Gastrocnemius medialis (tissue), 4 donors: ENCODE measurements around the gene RAB7A. TPM values are rescaled to one million over a fixed set of nuclear protein-coding genes. Genes with fewer than 3 reads are reported as not detected.

ENCODE experiments used
- ATAC-seq, 2 donors: fragments of 150-250 bp; one replicate each; pipeline ENCODE4 v1.9.1; 2016
- DNase-seq, 2 donors: peaks; one replicate each; pipeline ENCODE4 v3.0.0-alpha.2; 2019
- H3K27ac ChIP-seq, 4 donors: fragments of 200-600 bp; sonication (generic); 1 replicate in 1 of 4; 2 replicates in 3 of 4; pipeline ENCODE4 v1.5.1; 2016 to 2018; ENCODE audit warnings: mild to moderate bottlenecking in 2 of 4, moderate library complexity in 1 of 4
- H3K27me3 ChIP-seq, 3 donors: fragments of 200-600 bp; sonication (generic) in 2 of 3; 1 replicate in 1 of 3; 2 replicates in 2 of 3; pipeline versions ENCODE4 v1.5.1 to v1.6.0; 2016 to 2019; ENCODE audit warnings: mild to moderate bottlenecking in 1 of 3, moderate library complexity in 1 of 3
- H3K36me3 ChIP-seq, 2 donors: fragments of 200-600 bp; sonication (generic) in 1 of 2; one replicate each; pipeline ENCODE4 v1.5.1; 2017 to 2018
- H3K4me1 ChIP-seq, 2 donors: fragments of 200-600 bp; sonication (generic) in 1 of 2; one replicate each; pipeline ENCODE4 v1.5.1; 2016 to 2017; ENCODE audit warnings: mild to moderate bottlenecking in 2 of 2
- H3K4me3 ChIP-seq, 4 donors: fragments of 200-600 bp; sonication (generic) in 3 of 4; 1 replicate in 1 of 4; 2 replicates in 3 of 4; pipeline ENCODE4 v1.5.1; 2016 to 2019; ENCODE audit warnings: mild to moderate bottlenecking in 2 of 4
- H3K9me3 ChIP-seq, 3 donors: fragments of 200-600 bp; sonication (generic) in 2 of 3; 1 replicate in 1 of 3; 2 replicates in 2 of 3; pipeline ENCODE4 v1.5.1; 2016 to 2019
- POLR2A ChIP-seq, 2 donors: fragments of 450-650 bp; IDR thresholded peaks; one replicate each; pipeline ENCODE4 v1.6.1; 2017; ENCODE audit warnings: antibody characterized with exemption in 2 of 2, mild to moderate bottlenecking in 2 of 2, moderate library complexity in 2 of 2
- in situ Hi-C, 4 donors: fragments of 200-750 bp; cut with MboI; loops; one replicate each; pipeline versions ENCODE4 v1.15.0 to v1.8.0; 2017; ENCODE audit warnings: low sequenced_read_pairs in 4 of 4
- intact Hi-C: fragments of 100-400 bp; cut with DNase I; formaldehyde crosslinking; loops from one replicate; pipeline ENCODE4 v1.15.1; 2023; ENCODE audit warnings: low total_unique reads
- total RNA-seq, 4 donors: library from RNA; depleted of rRNA; stranded (reverse); fragments of >200 nt; gene quantifications; one replicate each; pipeline versions ENCODE4 v1.1.0 to v1.2.3, GENCODE V29; 2016
- TF ChIP-seq, protein P1 (sequence below), 5 experiments: fragments of 450-650 bp in 3 of 5; fragments of 200-600 bp in 2 of 5; sonication (generic) in 2 of 5; IDR thresholded peaks in 4 of 5; conservative IDR thresholded peaks in 1 of 5; 1 replicate in 4 of 5; 2 replicates in 1 of 5; pipeline ENCODE4 v1.5.1; 2016 to 2019; ENCODE audit warnings: antibody characterized with exemption in 5 of 5, mild to moderate bottlenecking in 3 of 5, moderate library complexity in 3 of 5

The RAB7A gene
- total RNA-seq, 4 donors from 2014 or later, result 102 to 190 (median 149) TPM

DNA sequence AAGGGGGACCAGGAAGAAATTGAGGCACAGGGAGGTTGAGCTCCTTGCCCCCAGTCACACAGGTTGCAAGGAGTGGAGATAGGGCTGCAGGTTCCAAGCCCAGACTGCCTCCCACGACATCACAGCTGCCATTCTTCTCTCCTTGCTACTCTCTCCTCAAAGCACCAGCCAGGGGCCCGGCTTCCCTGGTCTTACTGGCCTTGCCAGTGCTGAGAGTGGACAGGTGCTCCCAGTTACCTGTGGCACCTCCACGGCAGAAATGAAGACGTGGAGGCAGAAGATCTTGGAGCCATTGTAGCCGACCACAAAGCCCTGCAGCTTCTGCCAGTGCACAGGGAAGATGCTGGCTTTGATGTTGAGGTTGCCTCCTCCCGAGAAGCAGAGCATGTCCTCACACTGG, 135.5 kb downstream of the RAB7A start:
- no peaks in the 10 kb centered on the region for H3K9me3 ChIP-seq
- H3K4me1 ChIP-seq, result peaks cover 8 to 9% of the 10 kb centered on the region in 2 donors
- H3K36me3 ChIP-seq, result no peaks in the 10 kb centered on the region
- TF ChIP-seq, protein P1, sequence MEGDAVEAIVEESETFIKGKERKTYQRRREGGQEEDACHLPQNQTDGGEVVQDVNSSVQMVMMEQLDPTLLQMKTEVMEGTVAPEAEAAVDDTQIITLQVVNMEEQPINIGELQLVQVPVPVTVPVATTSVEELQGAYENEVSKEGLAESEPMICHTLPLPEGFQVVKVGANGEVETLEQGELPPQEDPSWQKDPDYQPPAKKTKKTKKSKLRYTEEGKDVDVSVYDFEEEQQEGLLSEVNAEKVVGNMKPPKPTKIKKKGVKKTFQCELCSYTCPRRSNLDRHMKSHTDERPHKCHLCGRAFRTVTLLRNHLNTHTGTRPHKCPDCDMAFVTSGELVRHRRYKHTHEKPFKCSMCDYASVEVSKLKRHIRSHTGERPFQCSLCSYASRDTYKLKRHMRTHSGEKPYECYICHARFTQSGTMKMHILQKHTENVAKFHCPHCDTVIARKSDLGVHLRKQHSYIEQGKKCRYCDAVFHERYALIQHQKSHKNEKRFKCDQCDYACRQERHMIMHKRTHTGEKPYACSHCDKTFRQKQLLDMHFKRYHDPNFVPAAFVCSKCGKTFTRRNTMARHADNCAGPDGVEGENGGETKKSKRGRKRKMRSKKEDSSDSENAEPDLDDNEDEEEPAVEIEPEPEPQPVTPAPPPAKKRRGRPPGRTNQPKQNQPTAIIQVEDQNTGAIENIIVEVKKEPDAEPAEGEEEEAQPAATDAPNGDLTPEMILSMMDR (IDR thresholded peaks at IDR 0.05 in 4 of 5, conservative IDR thresholded peaks at IDR 0.05 in 1 of 5), result no peak
- TF ChIP-seq POLR2A (IDR thresholded peaks at IDR 0.05), result no peak
- no peak overlapping the region for H3K4me3 ChIP-seq
- in situ Hi-C loops, result loop anchor here in 1 of 4 donors (25.0 kb wide), 1 partner anchor 174 kb away; no protein-coding TSS in a partner anchor
- DNase-seq (no peak), ATAC-seq (no peak)
- no peak overlapping the region for H3K27ac ChIP-seq
- intact Hi-C loops, result no loop called here
- H3K27me3 ChIP-seq, result no peaks in the 10 kb centered on the region

- no peak for DNase-seq
- H3K27ac ChIP-seq, result no peak overlapping the region
- in situ Hi-C loops (loop anchor here in 1 of 4 donors (25.0 kb wide), 1 partner anchor 176 kb away; no protein-coding TSS in a partner anchor), intact Hi-C loops (no loop called here)
- TF ChIP-seq, protein P1 (IDR thresholded peaks at IDR 0.05 in 4 of 5, conservative IDR thresholded peaks at IDR 0.05 in 1 of 5), result peak in 4 of 5 experiments; percentile 12 to 43 (median 26)
- TF ChIP-seq POLR2A (IDR thresholded peaks at IDR 0.05), result no peak
- H3K27me3 ChIP-seq, result no peaks in the 10 kb centered on the region
- peak in 1 of 2 donors; percentile 28 for ATAC-seq
- no peak overlapping the region for H3K4me3 ChIP-seq
- H3K9me3 ChIP-seq, result no peaks in the 10 kb centered on the region
- H3K4me1 ChIP-seq, result peaks cover 8 to 9% of the 10 kb centered on the region in 2 donors
- H3K36me3 ChIP-seq, result no peaks in the 10 kb centered on the region
Measured at GRCh38 chr3:128863560-128863959, 137.6 kb downstream of the RAB7A start.

Other genes starting within 250 kb of the RAB7A start
- 10 to 100 TPM in 3 of 4 donors, 1 to 10 TPM in 1; 9.0 to 14.4 (median 12.7) TPM for gene GATA2, start 233.0 kb upstream of the RAB7A start, total RNA-seq
- 100 to 1,000 TPM; 197 to 219 (median 212) TPM for gene RPN1, start 75.4 kb upstream of the RAB7A start, total RNA-seq
- 10 to 100 TPM; 26.3 to 43.0 (median 37.5) TPM for gene ACAD9, start 153.4 kb downstream of the RAB7A start, total RNA-seq